Amniotic epithelial cell (primary cell): ENCODE measurements around the gene NAPEPLD.
"Not testable (repeated sequence)": the region's sequence is repeated elsewhere in the genome, so short reads cannot be mapped to it uniquely, and the experiment has no call there.

Experiments used
- DNase-seq: peaks from one replicate; pipeline ENCODE4 v3.0.0-alpha.2; 2010; ENCODE audit warnings: low read depth

Gene NAPEPLD

GRCh38 chr7:103148994-103149807 lies at the start of gene NAPEPLD:
NAPEPLD (minus strand) TSS chr7:103149099; CDS start chr7:103128776, 20,323 bp downstream.
- peak; percentile 91 for DNase-seq

GRCh38 chr7:103198079-103198478 lies 49.2 kb upstream of the NAPEPLD start:
- not testable (repeated sequence) for DNase-seq

GRCh38 chr7:103195364-103195763 lies 46.5 kb upstream of the NAPEPLD start:
- not testable (repeated sequence) for DNase-seq

GRCh38 chr7:103172415-103173146 lies 23.7 kb upstream of the NAPEPLD start:
- DNase-seq: not testable (repeated sequence)

- not testable (repeated sequence) for DNase-seq
These were observed 23.0 kb upstream of the NAPEPLD start for GRCh38 chr7:103171695-103172414.

GRCh38 chr7:103166921-103167544 lies 18.1 kb upstream of the NAPEPLD start:
- DNase-seq: not testable (repeated sequence)

- not testable (repeated sequence) for DNase-seq
These were observed 14.4 kb upstream of the NAPEPLD start for GRCh38 chr7:103163087-103163825.

- peak; percentile 41 for DNase-seq
These were observed 13.7 kb upstream of the NAPEPLD start for GRCh38 chr7:103162641-103163040.

- peak; percentile 75 for DNase-seq
These were observed 13.2 kb upstream of the NAPEPLD start for GRCh38 chr7:103161998-103162616.

- DNase-seq: not testable (repeated sequence)
These were observed 10.2 kb upstream of the NAPEPLD start for GRCh38 chr7:103159072-103159471.

- DNase-seq: not testable (repeated sequence)
These were observed 6.6 kb upstream of the NAPEPLD start for GRCh38 chr7:103155331-103156024.

- no peak for DNase-seq
These were observed 5.1 kb upstream of the NAPEPLD start for GRCh38 chr7:103154042-103154441.

- DNase-seq: not testable (repeated sequence)
These were observed 4.1 kb upstream of the NAPEPLD start for GRCh38 chr7:103152744-103153617.

GRCh38 chr7:103151993-103152676 lies 3.2 kb upstream of the NAPEPLD start:
- DNase-seq: not testable (repeated sequence)

GRCh38 chr7:103150192-103150591 lies 1.3 kb upstream of the NAPEPLD start:
- DNase-seq: no peak

GRCh38 chr7:103149808-103150180 lies 895 bp upstream of the NAPEPLD start:
- DNase-seq: no peak

GRCh38 chr7:103148131-103148993 lies 537 bp downstream of the NAPEPLD start:
- DNase-seq: peak; percentile 19
